GM19452 (cell line): ENCODE results near the gene PCBP3.

ENCODE experiments used
- ATAC-seq: cut with Tn5 transposase; IDR thresholded peaks from one replicate; pipeline ENCODE4 v1.9.1; 2021; ENCODE audit not compliant: unreplicated experiment

PCBP3 gene

GRCh38 chr21:45747802-45748445 is 104.4 kb downstream of the PCBP3 start:
- ATAC-seq: no peak

GRCh38 chr21:45748593-45748992 is 105.1 kb downstream of the PCBP3 start:
- no peak for ATAC-seq

- ATAC-seq: no peak
Observed at GRCh38 chr21:45749974-45750373, 106.4 kb downstream of the PCBP3 start.

- ATAC-seq: no peak
Observed at GRCh38 chr21:45750936-45751335, 107.4 kb downstream of the PCBP3 start.

GRCh38 chr21:45753445-45753844 is 109.9 kb downstream of the PCBP3 start:
- no peak for ATAC-seq

- no peak for ATAC-seq
Observed at GRCh38 chr21:45756029-45756428, 112.5 kb downstream of the PCBP3 start.

- no peak for ATAC-seq
Observed at GRCh38 chr21:45756669-45757068, 113.1 kb downstream of the PCBP3 start.

- no peak for ATAC-seq
Observed at GRCh38 chr21:45761704-45762103, 118.2 kb downstream of the PCBP3 start.

GRCh38 chr21:45763074-45763473 is 119.5 kb downstream of the PCBP3 start:
- no peak for ATAC-seq

GRCh38 chr21:45763506-45763905 is 120.0 kb downstream of the PCBP3 start:
- ATAC-seq: no peak

- ATAC-seq: no peak
Observed at GRCh38 chr21:45764792-45765191, 121.3 kb downstream of the PCBP3 start.

- ATAC-seq: no peak
Observed at GRCh38 chr21:45765375-45765774, 121.8 kb downstream of the PCBP3 start.

GRCh38 chr21:45766055-45766454 is 122.5 kb downstream of the PCBP3 start:
- no peak for ATAC-seq

- ATAC-seq: no peak
Observed at GRCh38 chr21:45766501-45766900, 123.0 kb downstream of the PCBP3 start.

GRCh38 chr21:45767071-45768006 is 123.8 kb downstream of the PCBP3 start:
- no peak for ATAC-seq

- ATAC-seq: no peak
Observed at GRCh38 chr21:45768011-45768739, 124.7 kb downstream of the PCBP3 start.

- ATAC-seq: no peak
Observed at GRCh38 chr21:45768740-45769048, 125.2 kb downstream of the PCBP3 start.

GRCh38 chr21:45769294-45769693 is 125.8 kb downstream of the PCBP3 start:
- no peak for ATAC-seq

GRCh38 chr21:45769896-45770295 is 126.4 kb downstream of the PCBP3 start:
- no peak for ATAC-seq

GRCh38 chr21:45772180-45772579 is 128.7 kb downstream of the PCBP3 start:
- ATAC-seq: no peak

GRCh38 chr21:45774291-45774690 is 130.8 kb downstream of the PCBP3 start:
- ATAC-seq: no peak

GRCh38 chr21:45776971-45777370 is 133.4 kb downstream of the PCBP3 start:
- no peak for ATAC-seq
